Fibroblast of the aortic adventitia (primary cell): Measurements from ENCODE around the gene DOCK1. TPM values are rescaled to one million over a fixed set of nuclear protein-coding genes. Genes with fewer than 3 reads are reported as not detected.
A peak's percentile ranks its signal among the peaks of the same experiment; 100 is the strongest.

Source experiments
- DNase-seq: peaks from one replicate; pipeline ENCODE4 v3.0.0-alpha.2; 2010; ENCODE audit warnings: low read depth
- H3K4me3 ChIP-seq: 2 replicates; pipeline ENCODE4 v1.5.1; 2011; ENCODE audit warnings: low read depth, mild to moderate bottlenecking, control low read depth, low read length, moderate library complexity
- total RNA-seq: library from RNA; depleted of rRNA; stranded (reverse); fragments of >200 nt; gene quantifications from 2 replicates; pipeline ENCODE4 v1.2.3, GENCODE V29; 2012; ENCODE audit warnings: low replicate concordance
- TF ChIP-seq, protein P1 (sequence below): IDR thresholded peaks from 2 replicates; pipeline ENCODE4 v1.5.1; 2011; ENCODE audit warnings: mild to moderate bottlenecking, low read length, control low read depth, inconsistent platforms; ENCODE audit not compliant: insufficient read depth

The DOCK1 gene
- total RNA-seq, 1 donor: 75.2 TPM

GRCh38 chr10:127092916-127093315 is 187.7 kb downstream of the DOCK1 start:
- TF ChIP-seq, protein P1, sequence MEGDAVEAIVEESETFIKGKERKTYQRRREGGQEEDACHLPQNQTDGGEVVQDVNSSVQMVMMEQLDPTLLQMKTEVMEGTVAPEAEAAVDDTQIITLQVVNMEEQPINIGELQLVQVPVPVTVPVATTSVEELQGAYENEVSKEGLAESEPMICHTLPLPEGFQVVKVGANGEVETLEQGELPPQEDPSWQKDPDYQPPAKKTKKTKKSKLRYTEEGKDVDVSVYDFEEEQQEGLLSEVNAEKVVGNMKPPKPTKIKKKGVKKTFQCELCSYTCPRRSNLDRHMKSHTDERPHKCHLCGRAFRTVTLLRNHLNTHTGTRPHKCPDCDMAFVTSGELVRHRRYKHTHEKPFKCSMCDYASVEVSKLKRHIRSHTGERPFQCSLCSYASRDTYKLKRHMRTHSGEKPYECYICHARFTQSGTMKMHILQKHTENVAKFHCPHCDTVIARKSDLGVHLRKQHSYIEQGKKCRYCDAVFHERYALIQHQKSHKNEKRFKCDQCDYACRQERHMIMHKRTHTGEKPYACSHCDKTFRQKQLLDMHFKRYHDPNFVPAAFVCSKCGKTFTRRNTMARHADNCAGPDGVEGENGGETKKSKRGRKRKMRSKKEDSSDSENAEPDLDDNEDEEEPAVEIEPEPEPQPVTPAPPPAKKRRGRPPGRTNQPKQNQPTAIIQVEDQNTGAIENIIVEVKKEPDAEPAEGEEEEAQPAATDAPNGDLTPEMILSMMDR: no peak
- DNase-seq: no peak
- H3K4me3 ChIP-seq: no peak overlapping the region

- TF ChIP-seq, protein P1: no peak
- no peak overlapping the region for H3K4me3 ChIP-seq
- no peak for DNase-seq
Observed at GRCh38 chr10:127094984-127095383, 189.8 kb downstream of the DOCK1 start.

GRCh38 chr10:127100983-127101615 is 195.9 kb downstream of the DOCK1 start:
- no peak for DNase-seq
- TF ChIP-seq, protein P1: no peak
- H3K4me3 ChIP-seq: no peak overlapping the region

DNA sequence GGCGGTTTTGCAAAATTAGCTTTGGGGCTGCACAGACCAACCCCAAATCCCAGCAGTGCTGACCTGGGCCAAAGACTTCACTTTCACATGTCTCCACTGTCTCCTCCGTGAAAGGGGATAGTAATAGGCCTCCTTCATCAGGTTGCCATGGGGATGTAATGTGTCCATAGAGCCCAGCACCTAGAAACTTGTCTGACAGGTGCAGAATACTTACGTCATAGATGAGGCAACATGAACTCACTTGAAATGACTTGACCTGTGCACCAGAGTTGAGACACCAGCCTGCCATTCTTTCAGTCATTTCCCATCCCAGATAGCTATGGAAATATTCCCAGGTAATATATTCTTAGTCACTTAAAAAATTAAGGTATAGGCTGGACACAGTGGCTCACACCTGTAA is 196.9 kb downstream of the DOCK1 start:
- TF ChIP-seq, protein P1: no peak
- DNase-seq: no peak
- H3K4me3 ChIP-seq: no peak overlapping the region

- DNase-seq: no peak
- no peak overlapping the region for H3K4me3 ChIP-seq
- TF ChIP-seq, protein P1: no peak
Observed at GRCh38 chr10:127115100-127115499, 209.9 kb downstream of the DOCK1 start.

DNA sequence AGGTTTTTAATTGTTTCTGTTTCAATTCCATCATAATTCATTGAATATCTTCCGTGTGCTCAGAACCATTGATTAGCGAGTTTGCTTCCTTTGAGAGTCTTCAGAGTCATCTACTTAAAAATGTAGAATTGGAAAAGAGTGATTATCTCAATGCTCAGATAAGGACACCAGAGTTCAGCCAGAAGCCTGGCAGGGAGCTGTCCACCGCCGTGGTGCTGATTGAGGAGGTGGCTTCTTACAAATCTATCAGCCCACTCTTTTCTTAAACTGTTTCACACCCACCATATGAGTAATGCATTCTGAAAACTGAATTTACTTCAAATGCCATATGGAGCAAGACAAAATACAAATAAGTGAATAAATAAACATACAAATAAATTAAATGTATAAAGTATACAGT is 211.9 kb downstream of the DOCK1 start:
- TF ChIP-seq, protein P1: no peak
- DNase-seq: peak; percentile 67
- H3K4me3 ChIP-seq: no peak overlapping the region

- no peak for DNase-seq
- TF ChIP-seq, protein P1: no peak
- no peak overlapping the region for H3K4me3 ChIP-seq
Observed at GRCh38 chr10:127118034-127118433, 212.8 kb downstream of the DOCK1 start.
